Smooth muscle cell (in vitro differentiated cells): ENCODE measurements around the gene NSF. TPM values are rescaled to one million over a fixed set of nuclear protein-coding genes. Genes with fewer than 3 reads are reported as not detected.
"Not testable (repeated sequence)": the region's sequence is repeated elsewhere in the genome, so short reads cannot be mapped to it uniquely, and the experiment has no call there.

Experiments
- DNase-seq: peaks from one replicate; lab custom pipeline; 2025; ENCODE audit not compliant: unreplicated experiment; lab: John Stamatoyannopoulos, UW
- H2AFZ ChIP-seq: fragments of 200-600 bp; sonication (generic); 2 replicates; pipeline ENCODE4 v1.6.0; 2016; ENCODE audit warnings: antibody characterized with exemption, low read depth, mild to moderate bottlenecking
- H3F3A ChIP-seq: fragments of 200-600 bp; sonication (generic); 2 replicates; pipeline ENCODE4 v1.6.0; 2017; ENCODE audit warnings: antibody characterized with exemption, low read depth
- H3K27ac ChIP-seq: fragments of 200-600 bp; sonication (generic); 2 replicates; pipeline ENCODE4 v1.5.1; 2016; ENCODE audit warnings: low read depth, mild to moderate bottlenecking
- H3K27me3 ChIP-seq: fragments of 200-600 bp; sonication (generic); 2 replicates; pipeline ENCODE4 v1.6.1; 2016; ENCODE audit warnings: low read depth, mild to moderate bottlenecking
- H3K36me3 ChIP-seq: fragments of 200-600 bp; sonication (generic); 2 replicates; pipeline ENCODE4 v1.5.1; 2016; ENCODE audit warnings: low read depth
- H3K4me1 ChIP-seq: fragments of 200-600 bp; sonication (generic); 2 replicates; pipeline ENCODE4 v1.5.1; 2016; ENCODE audit warnings: low read depth
- H3K4me2 ChIP-seq: fragments of 200-600 bp; sonication (generic); 2 replicates; pipeline ENCODE4 v1.6.0; 2016; ENCODE audit warnings: mild to moderate bottlenecking
- H3K4me3 ChIP-seq: fragments of 200-600 bp; sonication (generic); 2 replicates; pipeline ENCODE4 v1.5.1; 2016; ENCODE audit warnings: mild to moderate bottlenecking
- H3K79me2 ChIP-seq: fragments of 200-600 bp; sonication (generic); 2 replicates; pipeline ENCODE4 v1.6.0; 2016; ENCODE audit warnings: low read depth, mild to moderate bottlenecking
- H3K9ac ChIP-seq: fragments of 200-600 bp; sonication (generic); 2 replicates; pipeline ENCODE4 v1.6.0; 2016; ENCODE audit warnings: low read depth
- H3K9me3 ChIP-seq: fragments of 200-600 bp; sonication (generic); replicated peaks from 2 replicates; pipeline ENCODE4 v1.5.1; 2016; ENCODE audit warnings: low read depth
- H4K20me1 ChIP-seq: fragments of 200-600 bp; sonication (generic); 2 replicates; pipeline ENCODE4 v1.6.0; 2016; ENCODE audit warnings: low read depth
- WGBS: methylation state at CpG from one replicate; pipeline ENCODE4 v1.1.7; 2016; ENCODE audit warnings: low lambda C conversion rate; 5-methylcytosine and 5-hydroxymethylcytosine counted together
- polyA plus RNA-seq: library from polyadenylated mRNA; unstranded; fragments of >200 nt; fragmentation: Nextera tagmentation; extraction: Ambion mirVana; gene quantifications from 2 replicates; pipeline ENCODE4 v1.2.1, GENCODE V29; 2016
- total RNA-seq: library from RNA; depleted of rRNA; stranded (reverse); fragments of >200 nt; gene quantifications from 2 replicates; pipeline ENCODE4 v1.2.3, GENCODE V29; 2014
- TF ChIP-seq, protein P1 (sequence below): fragments of 200-600 bp; sonication (generic); IDR thresholded peaks from 2 replicates; pipeline ENCODE4 v1.5.1; 2017; ENCODE audit warnings: borderline replicate concordance, mild to moderate bottlenecking, antibody characterized with exemption; ENCODE audit not compliant: insufficient read depth, poor library complexity, severe bottlenecking

The NSF gene
- total and polyA plus RNA-seq, 2 experiments from 2014 or later: 27.7 to 34.0 TPM

DNA sequence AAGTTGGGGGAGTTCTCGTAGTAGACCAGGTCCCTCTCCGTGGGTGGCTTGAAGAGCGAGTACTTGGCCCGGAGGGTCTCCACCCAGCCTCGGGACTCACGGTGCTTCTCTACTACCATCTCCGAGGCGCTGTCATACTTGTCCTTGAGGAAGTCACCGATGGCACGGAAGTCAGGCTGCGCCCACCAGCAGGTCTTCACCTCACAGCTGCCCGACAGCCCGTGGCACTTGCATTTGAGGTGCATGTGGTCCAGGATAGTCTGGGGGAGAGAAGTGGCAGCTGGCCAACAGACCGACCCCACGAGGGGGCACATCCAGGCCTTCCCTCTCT is 178.0 kb downstream of the NSF start:
- H2AFZ ChIP-seq: no peak overlapping the region
- DNase-seq: no peak
- H3K4me1 ChIP-seq: peaks cover 9% of the 10 kb centered on the region
- H3K79me2 ChIP-seq: no peaks in the 10 kb centered on the region
- no peak overlapping the region for H3K9ac ChIP-seq
- H3K4me2 ChIP-seq: no peak overlapping the region
- WGBS: 98% methylated on average over 15 of the region's 15 CpGs
- H3K27me3 ChIP-seq: no peaks in the 10 kb centered on the region
- no peaks in the 10 kb centered on the region for H3K9me3 ChIP-seq
- TF ChIP-seq, protein P1, sequence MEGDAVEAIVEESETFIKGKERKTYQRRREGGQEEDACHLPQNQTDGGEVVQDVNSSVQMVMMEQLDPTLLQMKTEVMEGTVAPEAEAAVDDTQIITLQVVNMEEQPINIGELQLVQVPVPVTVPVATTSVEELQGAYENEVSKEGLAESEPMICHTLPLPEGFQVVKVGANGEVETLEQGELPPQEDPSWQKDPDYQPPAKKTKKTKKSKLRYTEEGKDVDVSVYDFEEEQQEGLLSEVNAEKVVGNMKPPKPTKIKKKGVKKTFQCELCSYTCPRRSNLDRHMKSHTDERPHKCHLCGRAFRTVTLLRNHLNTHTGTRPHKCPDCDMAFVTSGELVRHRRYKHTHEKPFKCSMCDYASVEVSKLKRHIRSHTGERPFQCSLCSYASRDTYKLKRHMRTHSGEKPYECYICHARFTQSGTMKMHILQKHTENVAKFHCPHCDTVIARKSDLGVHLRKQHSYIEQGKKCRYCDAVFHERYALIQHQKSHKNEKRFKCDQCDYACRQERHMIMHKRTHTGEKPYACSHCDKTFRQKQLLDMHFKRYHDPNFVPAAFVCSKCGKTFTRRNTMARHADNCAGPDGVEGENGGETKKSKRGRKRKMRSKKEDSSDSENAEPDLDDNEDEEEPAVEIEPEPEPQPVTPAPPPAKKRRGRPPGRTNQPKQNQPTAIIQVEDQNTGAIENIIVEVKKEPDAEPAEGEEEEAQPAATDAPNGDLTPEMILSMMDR: no peak
- H3F3A ChIP-seq: peaks cover 12% of the 10 kb centered on the region
- no peak overlapping the region for H3K27ac ChIP-seq
- H3K36me3 ChIP-seq: no peaks in the 10 kb centered on the region
- no peak overlapping the region for H3K4me3 ChIP-seq
- no peaks in the 10 kb centered on the region for H4K20me1 ChIP-seq

DNA sequence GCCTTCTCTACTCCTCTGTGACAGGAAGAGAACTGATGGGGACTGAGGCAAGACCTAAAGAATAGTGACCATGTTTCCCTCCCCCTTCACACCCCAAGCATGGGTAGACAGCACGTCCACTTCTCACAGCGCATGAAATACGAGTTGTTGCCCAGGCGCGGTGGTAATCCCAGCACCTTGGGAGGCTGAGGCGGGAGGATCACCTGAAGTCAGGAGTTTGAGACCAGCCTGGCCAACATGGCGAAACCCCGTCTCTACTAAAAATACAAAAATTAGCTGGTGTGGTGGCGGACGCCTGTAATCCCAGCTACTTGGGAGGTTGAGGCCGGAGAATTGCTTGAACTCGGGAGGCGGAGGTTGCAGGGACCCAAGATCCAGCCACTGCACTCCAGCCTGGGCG is 178.4 kb downstream of the NSF start:
- H3K4me1 ChIP-seq, H3K4me3 ChIP-seq, DNase-seq, H3K9ac ChIP-seq, H3K27ac ChIP-seq, H3K27me3 ChIP-seq, H3K9me3 ChIP-seq, H3K4me2 ChIP-seq, H3K79me2 ChIP-seq, H3K36me3 ChIP-seq, H4K20me1 ChIP-seq, H2AFZ ChIP-seq: not testable (repeated sequence)
- 99% methylated on average over 13 of the region's 14 CpGs for WGBS
- H3F3A ChIP-seq: peaks cover 12% of the 10 kb centered on the region

DNA sequence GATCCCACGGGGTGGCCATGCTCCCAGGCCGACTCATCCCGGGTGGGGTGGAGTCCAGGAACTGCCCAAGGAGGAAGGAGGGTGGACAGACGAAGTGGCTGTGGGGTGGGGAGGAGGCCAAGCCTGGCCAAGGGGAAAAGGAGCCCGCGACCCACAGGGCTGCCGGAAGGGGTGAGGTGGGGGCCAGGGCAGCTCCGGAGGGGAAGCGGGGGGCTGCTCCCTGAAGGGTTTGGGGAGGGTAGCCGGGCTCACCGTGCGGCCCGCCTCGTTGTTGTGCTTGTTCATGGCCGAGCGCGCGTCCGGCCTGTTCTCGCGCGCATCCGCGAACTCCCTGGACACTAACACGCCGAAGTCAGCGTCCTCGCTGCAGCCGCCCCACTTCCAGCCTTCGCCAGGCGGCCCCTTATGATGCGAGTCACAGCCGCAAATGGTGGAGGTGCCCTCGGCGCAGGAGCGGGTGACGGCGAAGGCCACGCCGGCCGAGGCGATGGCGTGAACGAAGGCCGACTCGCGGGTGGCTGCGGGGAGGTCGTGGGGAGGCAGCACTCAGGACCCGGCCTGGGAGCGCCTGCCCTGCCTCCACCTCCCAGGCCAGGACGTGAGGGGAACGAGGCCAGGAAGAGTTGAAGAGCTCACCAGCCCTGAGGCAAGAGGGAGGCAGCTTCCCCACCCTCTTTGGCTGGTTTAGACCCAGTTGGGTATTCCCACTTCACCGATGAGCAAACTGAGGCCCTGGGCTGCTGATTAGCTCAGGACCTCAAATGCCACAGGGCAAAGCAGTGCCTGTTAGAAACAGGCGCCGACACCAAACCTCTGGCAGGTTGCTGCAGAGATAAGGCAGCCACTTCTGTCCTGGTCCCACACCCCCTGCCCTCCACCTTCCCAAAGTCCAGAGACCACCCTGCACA is 179.3 kb downstream of the NSF start:
- H3K79me2 ChIP-seq: no peaks in the 10 kb centered on the region
- 98% methylated on average over 50 of the region's 56 CpGs for WGBS
- H3F3A ChIP-seq: peaks cover 12% of the 10 kb centered on the region
- peaks cover 9% of the 10 kb centered on the region for H3K4me1 ChIP-seq
- no peak overlapping the region for H3K27ac ChIP-seq
- no peak overlapping the region for H3K4me2 ChIP-seq
- TF ChIP-seq, protein P1: no peak
- no peak for DNase-seq
- H3K4me3 ChIP-seq: no peak overlapping the region
- no peaks in the 10 kb centered on the region for H3K27me3 ChIP-seq
- no peaks in the 10 kb centered on the region for H3K36me3 ChIP-seq
- no peak overlapping the region for H2AFZ ChIP-seq
- H4K20me1 ChIP-seq: no peaks in the 10 kb centered on the region
- H3K9ac ChIP-seq: no peak overlapping the region
- H3K9me3 ChIP-seq: no peaks in the 10 kb centered on the region

DNA sequence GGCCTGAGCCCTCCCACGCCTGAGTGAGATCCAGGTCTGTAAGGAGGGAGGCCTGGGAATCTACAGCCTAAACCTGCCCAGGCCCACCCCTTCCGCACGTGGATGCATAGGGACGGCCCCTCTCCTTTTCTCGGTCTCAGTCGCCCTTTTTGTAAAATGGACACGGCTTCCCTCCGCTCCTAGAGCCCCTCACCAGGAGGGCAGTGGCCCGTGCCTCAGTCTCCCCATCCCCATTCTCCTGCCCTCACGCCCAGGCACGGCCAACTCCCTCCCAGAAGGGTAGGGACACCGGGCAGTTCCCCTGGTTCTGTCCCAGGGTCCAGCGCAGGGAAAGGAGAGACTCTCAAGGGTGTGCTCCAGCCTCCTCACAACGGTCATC is 180.0 kb downstream of the NSF start:
- Histone ChIP-seq H2AFZ (no peak overlapping the region), H3K4me1 (peaks cover 9% of the 10 kb centered on the region), H3K9ac (no peak overlapping the region), H3K79me2 (no peaks in the 10 kb centered on the region), H4K20me1 (no peaks in the 10 kb centered on the region), H3K27me3 (no peaks in the 10 kb centered on the region), H3F3A (peaks cover 12% of the 10 kb centered on the region), H3K36me3 (no peaks in the 10 kb centered on the region), H3K4me2 (peak overlapping the region; percentile 91), H3K9me3 (no peaks in the 10 kb centered on the region), H3K27ac (no peak overlapping the region), H3K4me3 (peak overlapping the region; percentile 61)
- TF ChIP-seq, protein P1: no peak
- 81% methylated on average over 14 of the region's 14 CpGs for WGBS
- DNase-seq: no peak
